Skeletal muscle cell (primary cell): ENCODE measurements around the gene HPSE2.

Source experiments
- DNase-seq: peaks from one replicate; pipeline ENCODE4 v3.0.0-alpha.2; 2010; ENCODE audit warnings: low read depth
- H3K4me3 ChIP-seq: 2 replicates; pipeline ENCODE4 v1.5.1; 2011; ENCODE audit warnings: low read depth, mild to moderate bottlenecking, control low read depth, low read length, moderate library complexity

HPSE2 gene

DNA sequence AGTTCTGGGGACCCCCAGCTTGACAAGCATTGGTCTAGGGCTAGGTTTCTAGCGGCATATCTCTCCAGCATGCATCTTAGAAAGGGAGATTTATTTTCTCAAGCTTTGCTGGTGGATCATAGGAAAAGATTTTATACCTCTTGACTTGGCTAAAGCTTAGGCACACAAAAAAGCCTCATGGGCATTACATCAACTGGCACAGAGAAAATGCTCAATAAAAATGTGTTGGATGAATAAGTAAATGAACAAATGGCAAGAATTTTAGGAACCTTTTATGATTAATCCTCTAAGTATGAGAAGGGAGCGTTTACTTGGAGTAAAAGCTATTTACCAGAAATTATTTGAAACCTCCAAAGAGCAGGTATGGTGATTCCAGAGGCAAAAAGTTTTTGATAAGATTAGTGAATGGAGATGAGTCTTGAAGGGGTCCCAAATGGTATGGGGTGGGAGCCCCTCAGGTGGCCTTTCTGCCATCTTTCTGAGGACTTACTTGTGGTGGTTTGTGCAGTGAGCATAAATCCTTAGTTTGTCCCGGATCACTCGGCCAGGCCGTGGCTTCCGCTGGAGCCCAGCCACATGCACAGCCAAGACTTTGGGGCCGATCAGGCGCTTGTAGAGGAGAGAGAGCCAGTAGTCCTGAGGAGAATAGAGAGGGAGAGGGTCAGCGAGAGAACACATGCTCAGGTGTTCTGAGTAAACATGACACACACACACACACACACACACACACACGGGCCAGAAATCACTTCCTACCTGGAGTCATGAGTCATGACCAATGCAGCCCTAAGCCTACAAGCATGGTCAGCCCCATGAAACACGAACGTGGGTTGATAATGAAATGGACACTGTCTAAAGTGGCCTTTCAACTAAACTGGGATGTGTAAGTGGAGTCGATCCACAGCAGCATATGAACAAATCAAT is 745.8 kb downstream of the HPSE2 start:
- no peak overlapping the region for H3K4me3 ChIP-seq
- DNase-seq = no peak

DNA sequence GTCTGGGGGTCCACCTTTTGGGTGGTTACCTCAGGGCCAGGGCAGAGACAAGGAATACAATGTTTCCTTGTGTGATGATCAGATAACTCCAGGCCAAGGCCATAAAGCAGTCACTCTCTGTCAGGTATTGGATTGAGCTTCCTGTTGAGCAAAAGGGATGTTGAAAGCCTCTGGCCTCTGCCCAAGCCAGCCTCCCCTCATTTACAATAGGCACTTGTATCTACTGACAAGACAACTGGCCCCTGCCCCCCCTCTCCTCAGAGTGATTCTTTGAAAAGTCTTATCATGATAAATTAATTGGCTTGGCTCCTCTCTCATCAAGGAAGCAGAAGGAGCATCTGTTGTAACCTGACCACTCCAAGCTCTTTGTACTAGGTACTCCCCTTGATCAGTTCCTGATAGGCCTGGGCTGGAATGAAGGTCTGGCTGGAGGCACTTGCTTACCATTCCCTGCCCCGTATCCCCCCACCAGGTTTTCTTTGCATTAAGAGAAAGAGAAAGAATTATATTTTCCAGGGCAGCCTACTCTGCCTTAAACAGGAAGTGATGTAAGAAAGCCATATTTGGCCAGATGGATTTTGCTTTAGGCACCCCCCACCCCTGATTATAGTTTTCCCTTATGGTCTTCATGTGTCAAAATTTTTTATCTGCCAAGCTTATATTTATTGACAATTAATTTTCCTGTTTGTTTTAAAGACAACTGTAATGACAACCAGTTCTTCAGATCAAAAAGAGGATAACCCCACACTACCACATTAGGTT is 746.8 kb downstream of the HPSE2 start:
- H3K4me3 ChIP-seq = no peak overlapping the region
- no peak for DNase-seq

DNA sequence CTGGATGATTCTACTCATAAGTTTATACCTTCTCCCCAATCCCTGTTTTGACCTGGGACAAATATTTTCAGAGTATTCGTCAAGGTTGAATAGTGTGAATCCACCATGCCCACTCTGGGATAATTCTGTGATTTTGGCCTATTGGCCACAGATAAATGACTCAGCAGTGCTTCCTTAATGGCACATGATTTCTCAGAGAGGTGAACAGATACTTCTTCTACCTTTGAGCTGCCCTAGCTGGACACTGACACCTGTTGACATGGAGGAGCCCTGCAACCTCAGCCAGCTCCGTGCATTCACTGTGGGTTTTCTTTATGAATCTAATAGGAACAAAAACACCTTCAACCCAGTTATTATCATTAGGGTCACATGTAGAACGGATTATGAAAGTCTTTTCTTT is 748.0 kb downstream of the HPSE2 start:
- DNase-seq = no peak

DNA sequence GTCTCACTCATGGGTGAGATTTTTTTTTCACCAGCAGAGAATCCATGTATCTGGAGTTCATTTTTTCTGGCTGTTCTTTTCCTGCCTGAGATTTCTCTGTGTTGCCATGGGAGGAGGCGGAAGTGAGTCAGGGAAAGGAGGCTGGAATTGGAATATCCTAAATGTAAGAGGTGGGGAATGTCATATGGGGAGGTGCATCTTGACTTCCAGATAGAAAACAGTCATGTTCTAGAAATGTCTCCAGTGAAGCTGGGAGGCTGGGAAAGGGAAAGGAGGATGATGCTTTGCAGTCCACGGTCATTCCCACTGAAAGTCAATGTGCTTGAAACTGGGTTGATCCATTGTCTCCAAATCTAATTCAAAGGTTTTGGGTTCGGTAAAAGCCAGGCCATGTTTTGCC is 749.2 kb downstream of the HPSE2 start:
- no peak overlapping the region for H3K4me3 ChIP-seq

More for the DNA sequence above, 748.0 kb downstream of the HPSE2 start:
- H3K4me3 ChIP-seq = no peak overlapping the region

DNA sequence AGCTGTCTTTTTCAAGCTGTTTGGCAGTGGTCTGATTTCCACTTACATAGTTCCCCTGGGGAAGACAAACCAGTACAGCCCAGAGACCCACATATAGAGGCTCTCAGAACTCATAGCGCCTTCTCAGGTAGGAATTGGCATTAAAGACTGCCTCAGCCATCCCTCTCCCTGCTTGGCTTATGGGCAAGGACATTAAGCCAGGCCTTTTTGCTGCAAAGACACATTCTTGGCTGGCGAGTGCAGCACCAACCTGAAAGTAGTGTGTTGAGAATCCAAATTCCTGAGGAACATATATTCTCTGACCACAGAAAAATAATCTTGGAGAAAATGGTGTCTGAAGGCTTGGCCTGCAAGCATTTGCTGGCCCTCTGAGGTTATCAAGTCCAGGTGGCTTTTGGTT is 749.7 kb downstream of the HPSE2 start:
- DNase-seq = peak; percentile 4
- no peak overlapping the region for H3K4me3 ChIP-seq

More for the DNA sequence above, 749.2 kb downstream of the HPSE2 start:
- DNase-seq = peak; percentile 9

DNA sequence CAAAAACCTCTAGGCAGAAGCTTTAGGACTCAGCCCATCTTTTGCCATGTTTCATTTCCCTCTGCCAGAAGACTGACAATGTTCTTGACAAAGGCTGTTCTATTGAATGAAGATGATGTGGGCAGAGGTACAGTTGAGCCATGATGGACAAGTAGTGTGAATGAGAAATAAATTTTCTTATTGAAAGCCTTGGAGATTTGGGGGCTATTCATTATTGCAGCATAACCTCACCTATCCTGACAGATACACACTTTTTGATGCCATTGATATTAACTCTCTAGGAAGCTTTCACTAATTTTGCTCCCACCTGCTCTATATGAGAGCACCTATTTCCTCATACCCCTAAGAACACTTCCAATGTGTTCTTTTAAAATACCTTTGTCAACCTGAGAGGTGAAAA is 752.0 kb downstream of the HPSE2 start:
- H3K4me3 ChIP-seq = no peak overlapping the region
- no peak for DNase-seq

DNA sequence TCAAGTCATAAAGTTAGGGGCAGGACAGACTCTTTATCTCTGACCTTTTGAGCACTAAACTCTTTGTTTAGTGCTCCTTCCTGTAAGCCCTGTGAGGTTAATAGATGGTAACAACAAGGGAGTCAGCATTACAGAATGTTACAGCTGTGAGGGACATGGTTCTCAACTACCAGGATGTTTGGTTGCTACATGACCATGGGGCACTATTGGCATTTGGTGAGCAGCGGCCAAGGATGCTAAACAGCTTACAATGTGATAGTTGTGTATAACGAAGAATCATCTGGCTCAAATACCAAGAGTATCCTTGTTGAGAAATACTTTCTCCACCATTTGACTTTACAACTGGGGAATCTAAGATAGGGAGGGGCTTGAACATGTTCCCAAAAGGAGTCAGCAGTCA is 753.6 kb downstream of the HPSE2 start:
- no peak overlapping the region for H3K4me3 ChIP-seq
- DNase-seq = no peak

DNA sequence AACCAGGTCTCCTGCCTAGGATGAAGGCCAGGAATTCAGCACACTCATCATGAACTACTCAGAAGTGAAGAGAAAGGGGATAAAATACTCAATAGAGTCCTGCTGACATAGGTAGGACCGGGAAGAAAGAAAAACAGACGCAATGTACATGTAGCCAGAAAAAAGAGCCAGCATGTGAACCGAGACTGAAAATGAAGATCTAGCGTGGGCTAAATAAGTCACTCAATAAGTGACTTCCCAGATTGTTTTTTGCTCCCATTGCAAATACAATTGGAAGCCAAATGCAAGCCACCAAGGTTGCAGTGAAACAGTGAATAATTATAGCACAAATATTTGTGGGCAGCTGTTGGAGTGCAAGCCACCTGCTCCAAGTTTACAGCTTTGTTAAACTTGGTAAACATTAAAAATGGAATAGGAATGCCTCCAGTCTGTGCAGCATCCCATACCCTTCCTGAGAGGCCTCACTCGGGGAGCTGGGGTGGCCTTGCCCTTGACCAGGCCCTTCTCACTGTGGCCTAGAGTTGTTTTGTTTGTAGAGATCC is 754.2 kb downstream of the HPSE2 start:
- no peak overlapping the region for H3K4me3 ChIP-seq
- DNase-seq = no peak

DNA sequence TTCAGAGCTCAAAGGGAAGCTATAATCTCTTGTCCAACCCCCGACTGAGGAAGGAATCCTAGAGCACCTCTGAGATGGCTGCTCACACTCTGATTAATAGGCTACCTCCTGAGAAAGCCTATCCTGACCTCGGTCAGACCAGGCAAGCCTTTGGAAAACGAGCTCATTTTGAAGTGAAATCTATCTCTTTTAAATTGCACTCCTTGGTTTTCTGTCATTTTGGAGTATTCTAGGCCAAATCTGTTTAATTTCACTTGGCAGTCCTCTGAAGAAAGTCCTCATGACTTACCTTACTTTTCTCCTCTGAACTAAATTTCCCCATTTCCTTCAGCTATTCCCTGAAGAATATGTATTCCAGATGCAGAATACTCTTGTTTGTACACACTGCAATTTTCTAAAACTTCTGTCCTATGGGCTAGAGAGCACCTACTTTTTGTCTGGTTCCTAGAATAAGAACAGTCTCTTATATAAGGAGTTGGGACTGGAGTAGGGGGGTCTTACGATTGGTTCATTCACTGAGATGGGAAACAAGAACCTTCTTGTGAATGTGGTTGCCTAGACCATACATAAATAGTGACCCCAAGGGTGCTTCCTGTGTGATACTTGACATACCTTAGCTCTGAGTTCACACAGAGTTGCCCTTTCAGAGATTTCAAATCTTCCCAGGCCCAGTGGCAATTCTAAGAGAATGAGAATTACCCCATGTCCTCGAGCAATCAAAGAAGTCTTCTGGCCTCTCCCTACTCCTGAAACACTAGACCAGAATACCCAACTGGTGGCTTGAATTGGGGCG is 757.0 kb downstream of the HPSE2 start:
- H3K4me3 ChIP-seq = no peak overlapping the region
- DNase-seq = no peak

DNA sequence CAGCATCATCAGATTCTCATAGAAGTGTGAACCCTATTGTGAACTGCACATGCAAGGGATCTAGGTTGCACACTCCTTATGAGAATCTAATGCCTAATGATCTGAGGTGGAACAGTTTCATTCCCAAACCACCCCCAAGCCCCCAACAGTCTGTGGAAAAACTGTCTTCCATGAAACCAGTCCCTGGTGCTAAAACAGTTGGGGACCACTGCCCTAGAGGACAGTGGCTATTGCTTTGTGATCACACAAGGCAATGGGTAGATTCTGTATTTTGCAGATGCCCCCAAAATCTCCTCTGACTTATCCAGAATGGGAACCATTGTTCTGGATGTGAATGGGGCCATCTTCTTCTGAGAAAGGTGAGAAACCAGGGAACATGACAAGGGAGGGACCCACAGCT is 757.8 kb downstream of the HPSE2 start:
- no peak for DNase-seq

DNA sequence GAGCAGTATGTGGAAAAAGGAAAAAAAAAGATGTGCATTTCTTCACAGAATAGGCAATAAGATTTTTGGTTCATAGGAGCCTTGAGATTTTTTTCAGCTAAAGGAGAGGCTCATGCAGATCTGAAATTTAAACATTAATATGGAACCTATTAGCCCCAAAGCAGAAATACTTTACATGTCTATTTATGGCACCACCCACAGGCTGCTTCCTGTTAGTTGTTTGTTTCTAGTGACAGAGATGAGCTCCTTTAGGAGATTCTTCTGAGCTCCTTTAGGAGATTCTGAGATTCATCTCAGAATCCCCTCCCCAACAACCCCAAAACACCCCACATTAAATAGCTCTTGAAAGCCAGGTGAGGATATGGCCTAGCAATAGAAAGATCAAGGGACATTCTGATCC is 761.0 kb downstream of the HPSE2 start:
- H3K4me3 ChIP-seq = no peak overlapping the region
- no peak for DNase-seq

More for the DNA sequence above, 757.8 kb downstream of the HPSE2 start:
- H3K4me3 ChIP-seq = no peak overlapping the region

DNA sequence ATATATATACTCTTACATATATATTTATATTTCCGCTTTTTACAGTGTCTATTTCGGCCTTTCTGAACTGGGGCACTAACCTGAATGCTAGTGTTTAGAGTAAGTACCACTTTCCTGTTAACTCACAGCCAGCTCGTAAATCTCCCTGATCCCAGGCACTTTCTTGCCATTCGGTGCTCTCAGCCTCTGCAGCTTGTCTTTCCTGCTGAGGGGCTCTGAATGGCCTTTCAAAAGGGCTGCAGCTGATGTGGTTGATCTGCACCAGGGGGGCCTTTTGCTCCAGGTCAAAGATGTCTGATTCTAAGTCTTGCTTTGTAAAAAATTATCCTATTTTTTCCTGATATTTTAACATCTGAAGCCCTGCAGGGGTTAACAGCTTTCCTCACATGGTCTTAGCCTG is 763.5 kb downstream of the HPSE2 start:
- no peak overlapping the region for H3K4me3 ChIP-seq
- no peak for DNase-seq

DNA sequence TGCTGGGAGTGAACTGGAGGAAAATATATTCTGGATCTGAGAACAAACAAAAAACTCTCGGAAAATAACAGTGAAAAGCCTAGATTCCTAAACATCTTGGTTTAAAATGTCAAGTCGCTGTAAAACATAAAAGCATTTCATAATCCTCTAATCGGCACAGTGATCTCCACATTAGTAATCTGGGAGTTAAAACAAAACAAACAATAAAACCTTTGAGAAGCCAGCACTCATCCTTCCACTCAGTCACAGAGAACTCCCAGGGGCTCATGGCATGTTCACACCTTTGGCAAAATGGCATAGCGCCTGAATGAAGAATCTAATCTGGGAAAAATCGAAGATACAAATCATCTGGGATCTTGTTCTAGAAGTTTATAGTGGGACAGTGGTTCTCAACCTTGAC is 764.8 kb downstream of the HPSE2 start:
- no peak for DNase-seq

DNA sequence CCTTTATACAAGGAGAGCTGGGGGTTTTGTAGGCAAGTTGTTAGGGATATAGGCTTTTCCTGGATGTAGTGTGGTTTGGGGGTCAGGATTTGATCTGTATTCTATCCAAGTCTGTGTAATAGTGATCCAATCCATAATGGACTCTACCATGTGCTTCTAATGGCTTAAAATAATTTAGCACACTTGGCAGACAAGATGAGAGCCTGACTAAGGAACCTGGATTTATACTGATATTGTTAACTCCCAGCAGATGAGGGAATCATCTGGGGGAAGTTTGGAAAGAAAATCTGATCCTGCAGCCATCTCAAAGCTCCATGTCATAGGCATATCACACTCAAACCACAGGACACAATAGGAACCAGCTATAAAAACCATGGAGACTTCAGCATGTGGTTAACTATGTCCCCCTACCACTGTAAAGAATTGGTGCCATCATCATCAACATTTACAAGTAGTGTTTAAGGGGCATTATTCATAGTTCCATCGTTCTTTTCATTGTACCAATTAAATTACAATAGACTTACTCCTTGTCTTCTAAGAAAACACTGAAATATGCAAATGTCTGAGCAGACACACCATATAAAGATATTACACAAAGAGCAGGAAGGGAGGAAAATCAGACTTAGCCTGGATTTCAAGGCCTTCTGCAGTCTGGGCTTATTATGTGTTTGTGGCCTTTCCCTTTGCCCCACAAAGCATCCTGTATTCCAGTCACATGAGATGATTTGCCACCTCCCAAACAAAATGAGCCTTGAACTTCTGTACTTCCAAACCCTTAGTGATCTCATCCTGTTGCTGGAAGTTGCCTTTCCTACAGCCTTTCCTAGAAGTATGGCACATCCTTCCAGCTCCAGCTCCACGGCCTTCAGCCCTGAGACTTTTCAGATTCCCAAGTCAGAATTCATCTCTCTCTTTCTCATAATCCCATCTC is 766.4 kb downstream of the HPSE2 start:
- H3K4me3 ChIP-seq = no peak overlapping the region
- DNase-seq = no peak

More for the DNA sequence above, 764.8 kb downstream of the HPSE2 start:
- H3K4me3 ChIP-seq = no peak overlapping the region

DNA sequence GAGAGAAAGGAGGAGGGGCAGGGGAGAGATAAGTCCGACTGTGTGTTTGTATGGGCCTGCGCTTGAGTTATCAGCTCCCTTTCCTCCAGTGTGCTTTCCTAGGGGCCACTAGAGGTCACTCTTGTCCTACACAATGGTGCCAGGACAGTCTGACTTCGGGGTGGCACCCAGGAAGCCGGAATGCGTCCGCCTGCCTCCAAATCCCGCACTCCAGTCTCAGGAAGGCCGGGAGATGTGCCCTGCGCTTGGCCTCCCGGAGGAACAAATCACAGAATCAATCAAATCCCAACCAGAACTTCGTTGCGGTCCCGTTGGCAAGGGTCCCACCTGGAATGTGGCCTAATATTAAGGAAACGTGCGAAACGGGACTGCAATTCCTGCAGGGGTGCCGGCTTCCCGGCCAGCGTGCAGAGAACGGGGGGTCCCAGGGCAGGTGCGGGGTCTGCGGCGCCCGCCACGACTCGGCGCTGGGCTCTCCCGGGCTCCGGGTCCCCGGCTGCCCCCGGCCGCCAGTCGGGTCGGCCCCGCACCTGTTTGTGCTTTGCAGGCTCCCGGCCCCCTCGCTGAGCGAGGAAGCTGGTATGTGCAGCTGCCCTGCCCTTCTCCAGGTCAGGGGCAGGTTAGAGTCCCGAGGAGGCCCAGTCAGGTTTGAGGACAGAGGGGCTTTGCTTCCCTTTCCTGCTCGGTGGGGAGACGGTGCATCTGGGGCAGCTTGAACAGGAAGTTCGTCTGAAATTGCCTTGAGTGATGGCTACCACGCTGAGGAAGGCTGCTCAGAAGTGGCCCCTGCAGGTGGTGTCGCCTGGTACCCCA is 767.9 kb downstream of the HPSE2 start:
- peak; percentile 41 for DNase-seq
- peak overlapping the region; percentile 53 for H3K4me3 ChIP-seq

DNA sequence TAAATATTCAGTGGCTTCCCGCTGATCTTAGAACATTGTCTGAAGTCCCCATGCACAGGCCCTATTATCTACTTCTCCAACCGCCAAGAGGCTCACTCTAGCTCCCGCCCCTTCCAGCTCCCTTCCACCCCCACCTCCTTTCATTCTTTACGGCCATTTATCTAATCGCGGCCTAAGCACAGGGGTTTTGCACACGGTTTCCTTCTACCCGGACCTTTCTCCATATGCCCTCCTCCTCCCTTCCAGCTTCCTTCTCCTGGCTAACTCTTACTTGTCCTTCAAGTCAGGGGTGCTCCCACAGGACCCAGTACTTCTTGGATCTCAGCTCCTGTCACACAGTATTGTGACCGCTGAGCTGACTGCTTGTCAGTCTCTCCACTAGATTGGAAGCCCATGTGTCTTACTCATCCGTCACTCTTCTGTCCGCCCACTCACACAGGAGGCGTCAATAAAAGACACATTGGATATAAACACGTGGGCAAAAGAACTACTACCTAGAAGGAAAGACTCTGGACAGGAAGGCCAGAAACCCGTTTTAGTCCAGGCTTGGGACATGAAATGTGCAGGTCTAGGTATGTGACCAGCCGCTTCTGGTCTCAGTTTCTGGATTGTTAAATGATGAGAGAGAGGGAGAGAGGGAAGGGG is 768.7 kb downstream of the HPSE2 start:
- DNase-seq = no peak
- H3K4me3 ChIP-seq = no peak overlapping the region

DNA sequence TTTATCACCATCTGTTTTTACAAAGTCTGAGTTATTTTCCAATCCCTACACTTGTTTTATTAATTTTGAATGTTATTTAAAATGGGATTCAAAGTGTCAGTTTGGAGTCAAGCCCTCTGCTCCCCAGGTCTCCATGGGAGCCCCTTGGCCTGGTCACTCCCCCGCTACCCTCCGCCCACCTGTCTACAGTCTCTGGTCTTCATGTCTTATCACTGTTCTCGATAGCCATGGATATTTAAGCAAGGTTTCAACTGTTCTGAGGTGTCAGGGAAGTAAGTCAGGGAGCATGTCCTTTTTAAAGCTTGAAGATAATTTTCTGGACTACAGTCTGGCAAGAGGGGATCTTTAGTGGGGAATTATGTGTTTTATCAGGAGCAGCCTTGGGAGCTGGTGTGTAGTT is 769.8 kb downstream of the HPSE2 start:
- no peak for DNase-seq
- no peak overlapping the region for H3K4me3 ChIP-seq
